Nephron progenitor cell (in vitro differentiated cells): Measurements from ENCODE around the gene KLLN.
"Not testable (repeated sequence)": the region's sequence is repeated elsewhere in the genome, so short reads cannot be mapped to it uniquely, and the experiment has no call there.

ENCODE experiments used
- DNase-seq: peaks from one replicate; pipeline ENCODE4 v3.0.0; 2021
- H3K27ac Mint-ChIP-seq: 2 replicates; pipeline ENCODE4 v1.8.0; 2021; ENCODE audit warnings: mild to moderate bottlenecking, moderate library complexity, mixed read lengths
- H3K27me3 Mint-ChIP-seq: 2 replicates; pipeline ENCODE4 v1.8.0; 2021; ENCODE audit warnings: mild to moderate bottlenecking, low read depth, mixed read lengths; ENCODE audit not compliant: poor library complexity
- H3K36me3 Mint-ChIP-seq: 2 replicates; pipeline ENCODE4 v1.8.0; 2021; ENCODE audit warnings: low read depth, mixed read lengths
- H3K4me1 Mint-ChIP-seq: 2 replicates; pipeline ENCODE4 v1.8.0; 2021; ENCODE audit warnings: mixed read lengths
- H3K4me3 Mint-ChIP-seq: 2 replicates; pipeline ENCODE4 v1.8.0; 2021; ENCODE audit warnings: mild to moderate bottlenecking, moderate library complexity, mixed read lengths
- H3K9me3 Mint-ChIP-seq: 2 replicates; pipeline ENCODE4 v1.8.0; 2021; ENCODE audit warnings: mild to moderate bottlenecking, moderate library complexity, mixed read lengths
- TF ChIP-seq, protein P1 (sequence below): fragments of 200-600 bp; sonication (generic); IDR thresholded peaks from 2 replicates; pipeline ENCODE4 v1.5.0; 2021; ENCODE audit warnings: antibody characterized with exemption

Gene KLLN

DNA sequence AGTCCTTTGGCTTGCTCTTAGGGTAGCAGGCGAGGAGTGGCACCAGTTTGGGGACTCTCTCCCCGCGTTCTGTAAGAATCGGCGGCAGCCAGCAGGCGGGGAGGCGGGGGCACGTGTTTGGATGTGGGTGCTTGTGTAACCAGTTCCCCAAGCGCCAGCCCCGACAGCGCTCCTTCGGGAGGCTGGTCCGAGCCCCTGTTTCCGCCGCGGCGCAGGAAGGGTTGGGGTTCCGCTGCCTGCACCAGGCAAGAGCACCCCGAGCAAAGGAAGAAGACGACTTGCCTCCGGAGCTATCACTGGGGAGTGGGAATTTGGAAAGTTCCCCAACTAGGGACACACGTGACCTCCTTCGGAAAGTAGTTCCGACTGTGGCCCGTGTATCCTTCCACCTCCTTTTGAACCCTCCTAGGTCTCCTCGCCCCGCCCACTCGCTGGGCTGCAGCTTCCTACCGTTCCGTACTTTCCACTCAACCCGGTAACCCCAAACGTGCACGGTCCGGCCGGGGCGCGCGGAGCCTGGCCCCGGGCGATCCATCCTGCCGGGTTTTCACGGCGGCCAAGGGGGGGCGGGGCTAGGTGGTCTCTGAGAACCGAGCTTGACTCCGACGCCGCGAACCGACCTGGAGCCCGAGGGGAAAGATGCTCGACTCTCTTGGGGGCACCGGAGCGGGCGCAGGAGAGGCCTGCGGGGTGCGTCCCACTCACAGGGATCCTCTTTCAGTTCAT, 1.2 kb downstream of the KLLN start:
- TF ChIP-seq, protein P1, sequence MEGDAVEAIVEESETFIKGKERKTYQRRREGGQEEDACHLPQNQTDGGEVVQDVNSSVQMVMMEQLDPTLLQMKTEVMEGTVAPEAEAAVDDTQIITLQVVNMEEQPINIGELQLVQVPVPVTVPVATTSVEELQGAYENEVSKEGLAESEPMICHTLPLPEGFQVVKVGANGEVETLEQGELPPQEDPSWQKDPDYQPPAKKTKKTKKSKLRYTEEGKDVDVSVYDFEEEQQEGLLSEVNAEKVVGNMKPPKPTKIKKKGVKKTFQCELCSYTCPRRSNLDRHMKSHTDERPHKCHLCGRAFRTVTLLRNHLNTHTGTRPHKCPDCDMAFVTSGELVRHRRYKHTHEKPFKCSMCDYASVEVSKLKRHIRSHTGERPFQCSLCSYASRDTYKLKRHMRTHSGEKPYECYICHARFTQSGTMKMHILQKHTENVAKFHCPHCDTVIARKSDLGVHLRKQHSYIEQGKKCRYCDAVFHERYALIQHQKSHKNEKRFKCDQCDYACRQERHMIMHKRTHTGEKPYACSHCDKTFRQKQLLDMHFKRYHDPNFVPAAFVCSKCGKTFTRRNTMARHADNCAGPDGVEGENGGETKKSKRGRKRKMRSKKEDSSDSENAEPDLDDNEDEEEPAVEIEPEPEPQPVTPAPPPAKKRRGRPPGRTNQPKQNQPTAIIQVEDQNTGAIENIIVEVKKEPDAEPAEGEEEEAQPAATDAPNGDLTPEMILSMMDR = no peak
- Mint-ChIP-seq H3K27me3 (peaks cover 3% of the 10 kb centered on the region), H3K36me3 (no peaks in the 10 kb centered on the region), H3K9me3 (no peaks in the 10 kb centered on the region), H3K27ac (peak overlapping the region; percentile 98), H3K4me3 (peak overlapping the region; percentile 99), H3K4me1 (peaks cover 38% of the 10 kb centered on the region)
- DNase-seq = peak; percentile 96

DNA sequence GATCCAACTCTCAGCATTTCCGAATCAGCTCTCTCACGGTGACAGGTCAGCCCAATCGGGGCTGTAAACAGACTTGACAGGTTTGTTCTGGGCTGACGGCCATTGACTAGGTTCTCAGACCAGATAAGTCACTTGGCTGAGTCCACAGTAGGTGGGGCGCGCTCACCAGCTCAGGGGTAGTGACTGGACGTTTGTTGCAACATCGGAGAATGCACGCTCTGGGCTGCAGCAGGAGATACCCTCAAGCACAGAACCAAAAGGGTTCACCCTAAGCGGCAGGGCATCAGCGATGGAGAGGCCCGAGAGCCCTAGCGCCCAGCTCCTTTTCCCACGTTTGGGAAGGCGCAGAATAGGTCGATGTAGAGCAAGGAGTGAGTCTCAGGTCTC, 1.8 kb downstream of the KLLN start:
- H3K4me3 Mint-ChIP-seq = peak overlapping the region; percentile 99
- no peaks in the 10 kb centered on the region for H3K36me3 Mint-ChIP-seq
- peak overlapping the region; percentile 56 for H3K27ac Mint-ChIP-seq
- H3K27me3 Mint-ChIP-seq = peaks cover 3% of the 10 kb centered on the region
- TF ChIP-seq, protein P1 = no peak
- H3K9me3 Mint-ChIP-seq = no peaks in the 10 kb centered on the region
- H3K4me1 Mint-ChIP-seq = peaks cover 33% of the 10 kb centered on the region
- DNase-seq = peak; percentile 42

DNA sequence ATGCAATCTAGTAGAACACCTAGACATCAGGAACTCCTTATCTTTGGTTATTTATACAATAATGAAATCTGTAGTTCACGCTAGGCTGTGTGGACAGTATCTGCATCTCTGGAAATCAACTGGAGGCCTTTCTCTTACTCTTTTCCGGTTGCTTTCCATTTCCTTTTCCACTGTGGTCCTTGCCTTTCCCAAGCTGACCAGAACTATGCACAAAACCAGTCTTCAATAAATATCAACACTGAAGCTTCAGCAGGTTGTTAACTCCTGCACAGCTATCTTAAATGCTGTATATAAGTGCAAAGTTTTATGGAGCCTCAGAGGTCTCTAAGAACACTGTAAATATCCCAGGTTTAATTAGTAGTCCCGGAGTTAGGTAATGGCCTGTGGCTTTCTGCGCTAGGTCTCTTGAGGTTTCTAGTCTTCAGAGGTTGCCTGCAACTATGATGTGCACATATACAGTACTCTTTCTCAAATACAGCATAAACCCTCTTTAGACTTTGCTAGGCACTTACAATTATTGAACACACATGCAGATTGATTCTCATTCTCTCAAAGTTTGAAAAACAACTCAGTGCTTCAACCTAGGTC, 2.4 kb downstream of the KLLN start:
- TF ChIP-seq, protein P1 = no peak
- Mint-ChIP-seq H3K4me1 (peaks cover 28% of the 10 kb centered on the region), H3K9me3 (no peaks in the 10 kb centered on the region), H3K27me3 (peaks cover 3% of the 10 kb centered on the region), H3K4me3 (peak overlapping the region; percentile 99), H3K36me3 (no peaks in the 10 kb centered on the region), H3K27ac (no peak overlapping the region)
- no peak for DNase-seq

DNA sequence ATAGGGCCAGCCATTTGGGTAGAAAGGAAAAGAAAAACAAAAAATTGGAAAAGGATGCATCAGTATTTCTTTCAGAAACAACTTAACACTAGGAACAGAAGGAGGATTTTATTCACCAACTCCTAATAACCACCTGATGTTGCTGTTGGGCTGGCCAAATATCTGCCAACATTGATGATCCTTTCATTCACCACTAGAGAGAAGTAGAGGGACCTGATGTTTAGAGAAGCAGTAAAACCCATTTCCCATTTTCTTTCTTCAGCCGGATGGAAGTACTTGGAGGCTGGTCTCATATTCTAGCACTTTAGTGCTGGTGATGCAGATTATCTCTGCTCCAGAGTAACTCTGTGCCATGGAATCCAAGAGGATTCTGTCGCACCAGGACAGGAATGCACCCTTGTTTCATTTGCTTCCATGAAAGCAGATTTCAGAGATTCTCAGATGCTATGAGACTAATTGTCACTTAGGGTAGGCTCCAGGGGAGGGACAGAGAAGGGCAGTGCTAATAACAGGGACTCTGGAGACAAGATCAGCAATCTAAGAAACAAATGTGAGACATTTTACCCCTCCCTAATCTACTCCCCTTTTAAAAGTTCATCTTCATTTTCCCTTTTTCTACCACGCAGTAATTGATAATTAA, 3.1 kb downstream of the KLLN start:
- Mint-ChIP-seq H3K4me3 (peak overlapping the region; percentile 16), H3K27me3 (peaks cover 3% of the 10 kb centered on the region), H3K36me3 (no peaks in the 10 kb centered on the region), H3K4me1 (peaks cover 21% of the 10 kb centered on the region), H3K27ac (no peak overlapping the region), H3K9me3 (peaks cover 3% of the 10 kb centered on the region)
- DNase-seq = no peak
- TF ChIP-seq, protein P1 = no peak

DNA sequence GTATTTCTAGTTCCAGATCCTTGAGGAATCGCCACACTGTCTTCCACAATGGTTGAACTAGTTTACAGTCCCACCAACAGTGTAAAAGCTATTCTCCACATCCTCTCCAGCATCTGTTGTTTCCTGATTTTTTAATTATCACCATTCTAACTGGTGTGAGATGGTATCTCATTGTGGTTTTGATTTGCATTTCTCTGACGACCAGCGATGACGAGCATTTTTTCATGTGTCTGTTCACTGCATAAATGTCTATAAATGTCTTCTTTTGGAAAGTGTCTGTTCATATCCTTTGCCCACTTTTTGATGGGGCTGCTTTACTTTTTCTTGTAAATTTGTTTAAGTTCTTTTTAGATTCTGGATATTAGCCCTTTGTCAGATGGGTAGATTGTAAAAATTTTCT, 7.7 kb downstream of the KLLN start:
- H3K27ac Mint-ChIP-seq, H3K9me3 Mint-ChIP-seq, H3K4me1 Mint-ChIP-seq, H3K4me3 Mint-ChIP-seq, H3K36me3 Mint-ChIP-seq, DNase-seq, H3K27me3 Mint-ChIP-seq: not testable (repeated sequence)

DNA sequence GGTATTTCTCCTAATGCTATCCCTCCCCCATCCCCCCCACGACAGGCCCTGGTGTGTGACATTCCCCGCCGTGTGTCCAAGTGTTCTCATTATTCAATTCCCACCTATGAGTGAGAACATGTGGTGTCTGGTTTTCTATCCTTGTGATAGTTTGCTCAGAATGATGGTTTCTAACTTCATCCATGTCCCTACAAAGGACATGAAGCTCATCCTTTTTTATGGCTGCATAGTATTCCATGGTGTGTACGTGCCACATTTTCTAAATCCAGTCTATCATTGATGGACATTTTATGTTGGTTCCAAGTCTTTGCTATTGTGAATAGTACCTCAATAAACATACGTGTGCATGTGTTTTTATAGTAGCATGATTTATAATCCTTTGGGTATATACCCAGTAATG, 8.1 kb downstream of the KLLN start:
- H3K27ac Mint-ChIP-seq, H3K27me3 Mint-ChIP-seq, H3K4me3 Mint-ChIP-seq, H3K36me3 Mint-ChIP-seq, H3K9me3 Mint-ChIP-seq, DNase-seq, H3K4me1 Mint-ChIP-seq: not testable (repeated sequence)
